ENCODE results near the gene SELENON. TPM values are rescaled to one million over a fixed set of nuclear protein-coding genes. Genes with fewer than 3 reads are reported as not detected.

The SELENON gene
- total and polyA plus RNA-seq, 2 of the 13 experiments (the other 11 are each of a cell fraction or from before 2014, with no cell fraction given), result 3.8 to 8.0 TPM

DNA sequence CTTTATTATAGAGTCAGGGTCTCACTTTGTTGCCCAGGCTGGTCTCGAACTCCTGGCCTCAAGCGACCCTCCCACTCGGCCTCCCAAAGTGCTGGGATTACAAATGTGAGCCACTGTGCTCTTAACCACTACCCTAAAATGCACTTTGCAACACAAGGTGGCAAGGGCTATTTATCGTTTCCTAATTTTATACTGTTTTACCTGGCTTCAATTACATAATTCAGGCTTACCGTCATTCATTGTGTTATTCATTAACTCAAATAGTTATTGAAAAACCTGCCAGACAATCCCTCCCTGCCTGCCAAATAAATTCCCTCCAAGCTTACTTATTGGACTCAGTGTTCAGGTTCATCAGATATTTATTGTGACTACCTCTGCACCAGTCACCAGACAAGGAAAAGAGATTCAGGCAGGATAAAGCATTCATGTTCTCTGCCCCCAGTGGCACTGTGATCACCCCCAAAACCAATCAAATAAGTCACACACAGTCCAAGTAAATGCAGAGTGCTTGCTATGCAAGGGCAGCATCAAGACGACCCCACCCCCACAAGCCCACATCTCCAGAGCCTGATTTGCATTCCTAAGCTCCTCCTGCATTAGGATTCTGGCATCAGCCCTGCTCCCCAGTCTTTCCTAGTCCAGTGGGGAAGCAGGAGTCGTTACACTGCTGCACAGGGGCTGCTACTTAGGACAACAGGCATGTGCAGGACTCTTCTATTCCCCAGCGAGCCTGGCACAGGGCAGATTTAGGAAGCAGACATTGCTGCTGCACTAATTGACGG is 67.4 kb downstream of the SELENON start (continued):
- TF ChIP-seq, protein P1, sequence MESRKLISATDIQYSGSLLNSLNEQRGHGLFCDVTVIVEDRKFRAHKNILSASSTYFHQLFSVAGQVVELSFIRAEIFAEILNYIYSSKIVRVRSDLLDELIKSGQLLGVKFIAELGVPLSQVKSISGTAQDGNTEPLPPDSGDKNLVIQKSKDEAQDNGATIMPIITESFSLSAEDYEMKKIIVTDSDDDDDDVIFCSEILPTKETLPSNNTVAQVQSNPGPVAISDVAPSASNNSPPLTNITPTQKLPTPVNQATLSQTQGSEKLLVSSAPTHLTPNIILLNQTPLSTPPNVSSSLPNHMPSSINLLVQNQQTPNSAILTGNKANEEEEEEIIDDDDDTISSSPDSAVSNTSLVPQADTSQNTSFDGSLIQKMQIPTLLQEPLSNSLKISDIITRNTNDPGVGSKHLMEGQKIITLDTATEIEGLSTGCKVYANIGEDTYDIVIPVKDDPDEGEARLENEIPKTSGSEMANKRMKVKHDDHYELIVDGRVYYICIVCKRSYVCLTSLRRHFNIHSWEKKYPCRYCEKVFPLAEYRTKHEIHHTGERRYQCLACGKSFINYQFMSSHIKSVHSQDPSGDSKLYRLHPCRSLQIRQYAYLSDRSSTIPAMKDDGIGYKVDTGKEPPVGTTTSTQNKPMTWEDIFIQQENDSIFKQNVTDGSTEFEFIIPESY (CRISPR knock-in tag; IDR thresholded peaks at IDR 0.05), result no peak
- no peak for TF ChIP-seq TARDBP (CRISPR knock-in tag; IDR thresholded peaks at IDR 0.05)
- no peak for TF ChIP-seq RFXAP (CRISPR knock-in tag; IDR thresholded peaks at IDR 0.05; ENCODE audit: borderline replicate concordance)
- peak in 1 of 2 experiments; percentile 32; a peak in 1 of 4 replicates for TF ChIP-seq POLR2A (IDR thresholded peaks at IDR 0.05; ENCODE audit: insufficient read depth in 1 of 2, low read depth in 2 of 2, low read length in 2 of 2)
- TF ChIP-seq ZNF746 (CRISPR knock-in tag; IDR thresholded peaks at IDR 0.05), result no peak
- TF ChIP-seq FOXA3 (CRISPR knock-in tag; IDR thresholded peaks at IDR 0.05), result 0 out of 2 replicates have a peak, but pooled peaks have one; percentile 16
- no peak for TF ChIP-seq ZNF737 (CRISPR knock-in tag; IDR thresholded peaks at IDR 0.05; ENCODE audit: borderline replicate concordance)
- 0 out of 2 replicates have a peak, but pooled peaks have one; percentile 30 for TF ChIP-seq TOE1 (CRISPR knock-in tag; IDR thresholded peaks at IDR 0.05)
- TF ChIP-seq, protein P2, sequence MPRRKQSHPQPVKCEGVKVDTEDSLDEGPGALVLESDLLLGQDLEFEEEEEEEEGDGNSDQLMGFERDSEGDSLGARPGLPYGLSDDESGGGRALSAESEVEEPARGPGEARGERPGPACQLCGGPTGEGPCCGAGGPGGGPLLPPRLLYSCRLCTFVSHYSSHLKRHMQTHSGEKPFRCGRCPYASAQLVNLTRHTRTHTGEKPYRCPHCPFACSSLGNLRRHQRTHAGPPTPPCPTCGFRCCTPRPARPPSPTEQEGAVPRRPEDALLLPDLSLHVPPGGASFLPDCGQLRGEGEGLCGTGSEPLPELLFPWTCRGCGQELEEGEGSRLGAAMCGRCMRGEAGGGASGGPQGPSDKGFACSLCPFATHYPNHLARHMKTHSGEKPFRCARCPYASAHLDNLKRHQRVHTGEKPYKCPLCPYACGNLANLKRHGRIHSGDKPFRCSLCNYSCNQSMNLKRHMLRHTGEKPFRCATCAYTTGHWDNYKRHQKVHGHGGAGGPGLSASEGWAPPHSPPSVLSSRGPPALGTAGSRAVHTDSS (CRISPR knock-in tag; conservative IDR thresholded peaks at IDR 0.05), result no peak
- TF ChIP-seq ZNF841 (CRISPR knock-in tag; IDR thresholded peaks at IDR 0.05; ENCODE audit: borderline replicate concordance), result no peak
- TF ChIP-seq, protein P3, sequence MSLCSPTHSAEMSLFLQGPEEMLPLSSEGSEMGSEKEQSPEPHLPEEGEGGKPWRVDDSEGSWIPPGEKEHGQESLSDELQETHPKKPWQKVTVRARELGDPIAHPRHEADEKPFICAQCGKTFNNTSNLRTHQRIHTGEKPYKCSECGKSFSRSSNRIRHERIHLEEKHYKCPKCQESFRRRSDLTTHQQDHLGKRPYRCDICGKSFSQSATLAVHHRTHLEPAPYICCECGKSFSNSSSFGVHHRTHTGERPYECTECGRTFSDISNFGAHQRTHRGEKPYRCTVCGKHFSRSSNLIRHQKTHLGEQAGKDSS (CRISPR knock-in tag; IDR thresholded peaks at IDR 0.05; ENCODE audit: borderline replicate concordance, low read depth), result no peak
- TF ChIP-seq RBM22 (optimal IDR thresholded peaks at IDR 0.05; ENCODE audit: low read length), result no peak
- TF ChIP-seq, protein P4, sequence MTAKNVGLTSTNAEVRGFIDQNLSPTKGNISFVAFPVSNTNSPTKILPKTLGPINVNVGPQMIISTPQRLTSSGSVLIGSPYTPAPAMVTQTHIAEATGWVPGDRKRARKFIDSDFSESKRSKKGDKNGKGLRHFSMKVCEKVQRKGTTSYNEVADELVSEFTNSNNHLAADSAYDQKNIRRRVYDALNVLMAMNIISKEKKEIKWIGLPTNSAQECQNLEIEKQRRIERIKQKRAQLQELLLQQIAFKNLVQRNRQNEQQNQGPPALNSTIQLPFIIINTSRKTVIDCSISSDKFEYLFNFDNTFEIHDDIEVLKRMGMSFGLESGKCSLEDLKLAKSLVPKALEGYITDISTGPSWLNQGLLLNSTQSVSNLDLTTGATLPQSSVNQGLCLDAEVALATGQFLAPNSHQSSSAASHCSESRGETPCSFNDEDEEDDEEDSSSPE (CRISPR knock-in tag; IDR thresholded peaks at IDR 0.05), result 0 out of 2 replicates have a peak, but pooled peaks have one; percentile 36
- TF ChIP-seq MBD4 (IDR thresholded peaks at IDR 0.05; ENCODE audit: borderline replicate concordance, low read length), result no peak
- TF ChIP-seq ZSCAN22 (CRISPR knock-in tag; IDR thresholded peaks at IDR 0.05), result no peak
- TF ChIP-seq, protein P5, sequence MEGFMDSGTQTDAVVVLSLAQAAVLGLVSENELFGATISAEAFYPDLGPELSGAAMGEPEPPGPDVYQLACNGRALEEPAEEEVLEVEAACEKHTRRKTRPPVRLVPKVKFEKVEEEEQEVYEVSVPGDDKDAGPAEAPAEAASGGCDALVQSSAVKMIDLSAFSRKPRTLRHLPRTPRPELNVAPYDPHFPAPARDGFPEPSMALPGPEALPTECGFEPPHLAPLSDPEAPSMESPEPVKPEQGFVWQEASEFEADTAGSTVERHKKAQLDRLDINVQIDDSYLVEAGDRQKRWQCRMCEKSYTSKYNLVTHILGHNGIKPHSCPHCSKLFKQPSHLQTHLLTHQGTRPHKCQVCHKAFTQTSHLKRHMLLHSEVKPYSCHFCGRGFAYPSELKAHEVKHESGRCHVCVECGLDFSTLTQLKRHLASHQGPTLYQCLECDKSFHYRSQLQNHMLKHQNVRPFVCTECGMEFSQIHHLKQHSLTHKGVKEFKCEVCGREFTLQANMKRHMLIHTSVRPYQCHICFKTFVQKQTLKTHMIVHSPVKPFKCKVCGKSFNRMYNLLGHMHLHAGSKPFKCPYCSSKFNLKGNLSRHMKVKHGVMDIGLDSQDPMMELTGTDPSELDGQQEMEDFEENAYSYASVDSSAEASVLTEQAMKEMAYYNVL (CRISPR knock-in tag; IDR thresholded peaks at IDR 0.05; ENCODE audit: borderline replicate concordance), result no peak
- TF ChIP-seq ZNF446 (CRISPR knock-in tag; IDR thresholded peaks at IDR 0.05), result no peak
- TF ChIP-seq, protein P6, sequence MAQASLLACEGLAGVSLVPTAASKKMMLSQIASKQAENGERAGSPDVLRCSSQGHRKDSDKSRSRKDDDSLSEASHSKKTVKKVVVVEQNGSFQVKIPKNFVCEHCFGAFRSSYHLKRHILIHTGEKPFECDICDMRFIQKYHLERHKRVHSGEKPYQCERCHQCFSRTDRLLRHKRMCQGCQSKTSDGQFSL (CRISPR knock-in tag; IDR thresholded peaks at IDR 0.05), result no peak
- TF ChIP-seq, protein P7, sequence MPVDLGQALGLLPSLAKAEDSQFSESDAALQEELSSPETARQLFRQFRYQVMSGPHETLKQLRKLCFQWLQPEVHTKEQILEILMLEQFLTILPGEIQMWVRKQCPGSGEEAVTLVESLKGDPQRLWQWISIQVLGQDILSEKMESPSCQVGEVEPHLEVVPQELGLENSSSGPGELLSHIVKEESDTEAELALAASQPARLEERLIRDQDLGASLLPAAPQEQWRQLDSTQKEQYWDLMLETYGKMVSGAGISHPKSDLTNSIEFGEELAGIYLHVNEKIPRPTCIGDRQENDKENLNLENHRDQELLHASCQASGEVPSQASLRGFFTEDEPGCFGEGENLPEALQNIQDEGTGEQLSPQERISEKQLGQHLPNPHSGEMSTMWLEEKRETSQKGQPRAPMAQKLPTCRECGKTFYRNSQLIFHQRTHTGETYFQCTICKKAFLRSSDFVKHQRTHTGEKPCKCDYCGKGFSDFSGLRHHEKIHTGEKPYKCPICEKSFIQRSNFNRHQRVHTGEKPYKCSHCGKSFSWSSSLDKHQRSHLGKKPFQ (CRISPR knock-in tag; IDR thresholded peaks at IDR 0.05; ENCODE audit: insufficient replicate concordance), result no peak
